ENCODE data around the gene MAP6. TPM values are rescaled to one million over a fixed set of nuclear protein-coding genes. Genes with fewer than 3 reads are reported as not detected.

MAP6 gene
- total RNA-seq, 6 experiments from 2014 or later = 0.53 to 4.3 (median 0.96) TPM

DNA sequence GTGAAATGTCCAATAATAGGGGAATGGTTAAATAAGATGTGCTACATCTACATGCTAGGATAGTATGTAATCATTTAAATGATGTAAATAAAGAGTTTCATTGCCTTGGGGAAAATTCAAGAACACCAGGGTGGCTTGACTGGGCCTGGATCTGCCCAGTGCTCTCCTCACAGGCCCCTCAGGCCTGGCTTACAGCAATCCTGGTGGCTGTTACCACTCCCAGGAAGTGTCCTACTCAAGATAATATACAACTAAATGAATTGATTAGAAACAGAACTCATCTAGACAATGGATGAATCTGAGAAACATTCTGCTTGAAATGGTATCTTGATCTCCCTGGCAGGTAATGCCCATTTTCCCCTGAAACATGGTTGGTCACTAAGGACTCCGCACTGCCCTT is 30.8 kb downstream of the MAP6 start:
- TF ChIP-seq, protein P1, sequence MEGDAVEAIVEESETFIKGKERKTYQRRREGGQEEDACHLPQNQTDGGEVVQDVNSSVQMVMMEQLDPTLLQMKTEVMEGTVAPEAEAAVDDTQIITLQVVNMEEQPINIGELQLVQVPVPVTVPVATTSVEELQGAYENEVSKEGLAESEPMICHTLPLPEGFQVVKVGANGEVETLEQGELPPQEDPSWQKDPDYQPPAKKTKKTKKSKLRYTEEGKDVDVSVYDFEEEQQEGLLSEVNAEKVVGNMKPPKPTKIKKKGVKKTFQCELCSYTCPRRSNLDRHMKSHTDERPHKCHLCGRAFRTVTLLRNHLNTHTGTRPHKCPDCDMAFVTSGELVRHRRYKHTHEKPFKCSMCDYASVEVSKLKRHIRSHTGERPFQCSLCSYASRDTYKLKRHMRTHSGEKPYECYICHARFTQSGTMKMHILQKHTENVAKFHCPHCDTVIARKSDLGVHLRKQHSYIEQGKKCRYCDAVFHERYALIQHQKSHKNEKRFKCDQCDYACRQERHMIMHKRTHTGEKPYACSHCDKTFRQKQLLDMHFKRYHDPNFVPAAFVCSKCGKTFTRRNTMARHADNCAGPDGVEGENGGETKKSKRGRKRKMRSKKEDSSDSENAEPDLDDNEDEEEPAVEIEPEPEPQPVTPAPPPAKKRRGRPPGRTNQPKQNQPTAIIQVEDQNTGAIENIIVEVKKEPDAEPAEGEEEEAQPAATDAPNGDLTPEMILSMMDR (IDR thresholded peaks at IDR 0.05) = no peak
- Mint-ChIP-seq H3K9me3 (no peaks in the 10 kb centered on the region), H3K27ac (no peak overlapping the region), H3K27me3 (ENCODE audit: insufficient read depth) (peaks cover 9% of the 10 kb centered on the region), H3K36me3 (ENCODE audit: low read depth) (no peaks in the 10 kb centered on the region), H3K4me1 (ENCODE audit: low read depth) (peaks cover 22% of the 10 kb centered on the region), H3K4me3 (no peak overlapping the region)
- no peak for DNase-seq

DNA sequence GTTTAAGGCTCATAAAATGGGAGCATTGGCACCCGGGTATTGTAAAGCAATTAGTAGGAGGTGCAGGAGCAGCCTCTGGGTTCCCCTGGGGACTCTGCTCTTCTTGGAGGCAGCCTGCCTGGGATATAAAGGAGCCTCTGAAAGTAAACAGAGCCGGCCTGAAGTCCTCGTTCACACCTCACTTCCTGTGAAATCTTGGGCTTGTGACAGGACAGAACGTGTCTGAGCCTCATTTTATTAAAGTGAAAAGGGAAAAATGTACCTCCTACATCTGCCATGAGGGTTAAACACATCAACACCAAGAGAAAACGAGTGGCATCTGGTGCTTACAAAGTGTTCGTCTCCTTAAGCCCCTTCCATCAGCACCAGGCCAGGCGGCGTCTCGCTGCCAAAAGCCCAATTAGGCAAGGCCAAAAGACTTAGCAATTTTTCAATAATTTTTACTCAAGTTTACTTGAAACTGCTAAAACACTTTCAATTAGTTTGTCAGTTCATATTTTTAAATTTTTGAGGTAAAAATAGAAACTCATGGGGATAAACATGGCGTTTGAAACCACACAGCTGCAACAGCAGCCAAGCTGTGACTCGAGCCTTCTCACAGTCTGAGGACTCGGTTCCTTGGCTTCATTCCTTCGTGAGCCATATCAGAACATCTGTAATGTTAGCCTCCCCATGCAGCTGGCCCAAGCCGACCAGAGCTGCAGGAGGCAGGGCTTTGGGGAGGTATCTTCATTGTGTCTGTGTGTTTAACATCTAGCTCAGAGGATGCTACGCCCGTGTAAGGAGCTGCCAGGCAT is 33.6 kb downstream of the MAP6 start:
- H3K27me3 Mint-ChIP-seq (ENCODE audit: insufficient read depth) = peaks cover 13% of the 10 kb centered on the region
- H3K27ac Mint-ChIP-seq = no peak overlapping the region
- TF ChIP-seq, protein P1 (IDR thresholded peaks at IDR 0.05) = no peak
- no peak for DNase-seq
- peak overlapping the region; percentile 27; the same call in 1 of the 2 replicates for H3K4me3 Mint-ChIP-seq
- no peaks in the 10 kb centered on the region for H3K9me3 Mint-ChIP-seq
- H3K36me3 Mint-ChIP-seq (ENCODE audit: low read depth) = no peaks in the 10 kb centered on the region
- peaks cover 21% of the 10 kb centered on the region for H3K4me1 Mint-ChIP-seq (ENCODE audit: low read depth)

DNA sequence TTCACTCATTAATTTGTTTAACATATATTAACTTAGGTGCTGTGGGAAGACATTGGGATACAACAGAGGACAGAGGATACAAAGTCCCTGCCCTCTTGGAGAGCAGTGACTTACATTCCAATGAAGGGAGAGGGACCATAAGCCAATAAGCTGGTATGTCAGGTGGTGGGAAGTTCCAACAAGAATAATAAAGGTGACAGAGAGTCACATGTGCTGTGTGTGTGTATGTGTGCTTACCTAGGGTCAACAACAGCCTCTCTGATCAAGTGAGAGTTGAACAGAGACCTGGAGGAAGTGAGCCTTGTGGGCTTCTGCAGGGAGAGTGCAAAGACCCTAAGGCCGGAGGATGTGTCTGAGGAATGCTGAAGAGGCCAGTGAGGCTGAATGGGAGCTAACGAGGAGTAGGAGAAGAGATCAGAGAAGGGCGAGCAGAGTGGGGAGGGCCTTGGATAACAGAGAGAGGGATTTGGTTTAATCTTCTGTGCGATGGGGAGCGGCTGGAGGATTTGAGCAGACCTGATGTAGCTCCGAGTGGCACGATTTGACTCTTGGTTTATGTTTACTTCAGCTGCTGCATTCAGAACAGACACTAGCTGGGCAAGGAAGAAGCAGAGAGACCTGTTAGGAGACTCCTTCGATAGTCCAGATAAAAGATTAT is 35.3 kb downstream of the MAP6 start:
- peaks cover 10% of the 10 kb centered on the region for H3K4me1 Mint-ChIP-seq (ENCODE audit: low read depth)
- no peak overlapping the region for H3K27ac Mint-ChIP-seq
- H3K36me3 Mint-ChIP-seq (ENCODE audit: low read depth) = no peaks in the 10 kb centered on the region
- DNase-seq = no peak
- no peak overlapping the region for H3K4me3 Mint-ChIP-seq
- no peaks in the 10 kb centered on the region for H3K9me3 Mint-ChIP-seq
- TF ChIP-seq, protein P1 (IDR thresholded peaks at IDR 0.05) = no peak
- peaks cover 13% of the 10 kb centered on the region for H3K27me3 Mint-ChIP-seq (ENCODE audit: insufficient read depth)

DNA sequence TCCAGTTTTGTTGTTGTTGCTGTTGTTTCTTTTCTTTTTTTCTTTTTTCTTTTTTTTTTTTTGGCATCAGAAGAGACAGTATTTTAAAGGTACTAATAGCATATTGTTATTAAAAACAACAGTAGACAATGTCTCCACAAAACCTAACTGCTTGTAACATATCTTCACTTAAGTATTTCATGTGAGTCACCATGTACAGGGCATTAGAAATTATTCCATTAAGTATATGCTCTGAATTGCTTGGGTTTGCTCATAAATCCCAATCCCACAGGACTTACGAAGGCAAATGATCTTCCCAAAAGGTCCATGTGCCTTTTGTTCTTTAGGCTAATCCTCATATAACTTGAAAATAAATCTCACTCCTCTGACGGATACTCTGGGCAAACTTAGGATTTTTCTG is 35.9 kb downstream of the MAP6 start:
- Mint-ChIP-seq H3K4me3 (no peak overlapping the region), H3K27ac (no peak overlapping the region), H3K36me3 (ENCODE audit: low read depth) (no peaks in the 10 kb centered on the region), H3K27me3 (ENCODE audit: insufficient read depth) (peaks cover 13% of the 10 kb centered on the region), H3K4me1 (ENCODE audit: low read depth) (peaks cover 15% of the 10 kb centered on the region), H3K9me3 (no peaks in the 10 kb centered on the region)
- DNase-seq = no peak
- TF ChIP-seq, protein P1 (IDR thresholded peaks at IDR 0.05) = no peak

DNA sequence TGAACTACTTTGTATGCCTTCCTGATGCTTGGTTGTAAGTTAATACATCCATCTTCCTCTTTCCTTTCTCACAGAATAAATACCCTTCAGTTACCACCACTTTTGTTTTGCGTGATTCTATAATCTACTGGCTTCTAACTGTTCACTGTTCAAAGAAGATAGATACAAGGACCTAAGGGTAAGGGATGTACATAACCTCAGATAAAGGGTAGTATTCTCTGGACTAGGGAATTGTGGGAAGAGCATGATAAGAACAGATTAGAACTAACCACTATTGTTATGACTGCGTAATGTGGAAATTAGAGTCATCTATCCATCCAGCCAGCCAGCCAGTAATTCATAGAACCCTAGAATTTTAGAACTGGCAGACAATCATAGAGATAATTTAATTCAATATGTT is 36.4 kb downstream of the MAP6 start:
- H3K9me3 Mint-ChIP-seq = no peaks in the 10 kb centered on the region
- TF ChIP-seq, protein P1 (IDR thresholded peaks at IDR 0.05) = no peak
- no peak overlapping the region for H3K27ac Mint-ChIP-seq
- H3K4me3 Mint-ChIP-seq = no peak overlapping the region
- no peaks in the 10 kb centered on the region for H3K36me3 Mint-ChIP-seq (ENCODE audit: low read depth)
- H3K27me3 Mint-ChIP-seq (ENCODE audit: insufficient read depth) = peaks cover 13% of the 10 kb centered on the region
- H3K4me1 Mint-ChIP-seq (ENCODE audit: low read depth) = peaks cover 21% of the 10 kb centered on the region
- no peak for DNase-seq
